IMR-90 (cell line): ENCODE measurements around the gene FSTL3. TPM values are rescaled to one million over a fixed set of nuclear protein-coding genes. Genes with fewer than 3 reads are reported as not detected.
A peak's percentile ranks its signal among the peaks of the same experiment; 100 is the strongest.

Source experiments
- ATAC-seq: fragments of 200-7000 bp; cut with Tn5 transposase; 2 replicates; pipeline ENCODE4 v1.9.1; 2020; ENCODE audit warnings: low read depth, mild to moderate bottlenecking, moderate library complexity
- BruUV-seq: library from RNA; stranded (reverse); fragments of 400-500 nt; replicated peaks from 2 replicates; lab custom pipeline; 2021; lab: Mats Ljungman, UMichigan
- CTCF ChIA-PET: fragments of 300-600 bp; formaldehyde crosslinking; extraction: SDS; loops from one replicate; lab custom pipeline; 2021; ENCODE audit warnings: antibody characterized with exemption; lab: Yijun Ruan, JAX
- POLR2A ChIA-PET: fragments of 300-600 bp; sonication (Branson Sonifier 250); formaldehyde crosslinking; loops from one replicate; lab custom pipeline; 2022; ENCODE audit warnings: antibody characterized with exemption; ENCODE audit not compliant: unreplicated experiment; lab: Charles Lee
- DNase-seq: peaks from one replicate; pipeline ENCODE4 v3.0.0; 2013
- H2AFZ ChIP-seq: replicated peaks from 2 replicates; pipeline ENCODE3; 2013; ENCODE audit warnings: low read length, mild to moderate bottlenecking; ENCODE audit not compliant: poor library complexity
- H2AK5ac ChIP-seq: 2 replicates; pipeline ENCODE4 v1.6.1; 2013; ENCODE audit warnings: low read depth, low read length, inconsistent platforms
- H2AK9ac ChIP-seq: replicated peaks from 2 replicates; pipeline ENCODE3; 2013; ENCODE audit warnings: mild to moderate bottlenecking, low read depth, low read length, moderate library complexity; ENCODE audit not compliant: poor library complexity
- H2BK120ac ChIP-seq: 2 replicates; pipeline ENCODE4 v1.6.1; 2013; ENCODE audit warnings: low read depth, low read length, inconsistent platforms
- H2BK15ac ChIP-seq: 3 replicates; pipeline ENCODE4 v1.6.1; 2013; ENCODE audit warnings: low read depth, low read length, inconsistent platforms
- H2BK20ac ChIP-seq: 2 replicates; pipeline ENCODE4 v1.6.1; 2013; ENCODE audit warnings: low read depth, mild to moderate bottlenecking, inconsistent platforms, low read length, moderate library complexity
- H2BK5ac ChIP-seq: 2 replicates; pipeline ENCODE4 v1.6.1; 2013; ENCODE audit warnings: mild to moderate bottlenecking, low read depth, low read length, inconsistent platforms; ENCODE audit not compliant: poor library complexity, severe bottlenecking
- H3K14ac ChIP-seq: replicated peaks from 2 replicates; pipeline ENCODE4 v1.6.1; 2013; ENCODE audit warnings: low read depth, low read length, inconsistent platforms
- H3K18ac ChIP-seq: 2 replicates; pipeline ENCODE4 v1.6.1; 2013; ENCODE audit warnings: low read depth, low read length, control low read depth
- H3K23ac ChIP-seq: 2 replicates; pipeline ENCODE4 v1.6.1; 2013; ENCODE audit warnings: low read depth, low read length, inconsistent platforms
- H3K27ac ChIP-seq: 2 replicates; pipeline ENCODE4 v1.5.1; 2013; ENCODE audit warnings: mild to moderate bottlenecking, control low read depth, low read length; ENCODE audit not compliant: insufficient read depth
- H3K27me3 ChIP-seq: 2 replicates; pipeline ENCODE4 v1.6.1; 2013; ENCODE audit warnings: low read length; ENCODE audit not compliant: control insufficient read depth, insufficient read depth
- H3K36me3 ChIP-seq: 2 replicates; pipeline ENCODE4 v1.6.1; 2013; ENCODE audit warnings: low read length, mixed read lengths; ENCODE audit not compliant: control insufficient read depth, insufficient read depth
- H3K4ac ChIP-seq: 2 replicates; pipeline ENCODE4 v1.6.1; 2013; ENCODE audit warnings: low read depth, low read length, inconsistent platforms
- H3K4me1 ChIP-seq: 2 replicates; pipeline ENCODE4 v1.6.1; 2013; ENCODE audit warnings: low read length, mixed read lengths; ENCODE audit not compliant: control insufficient read depth, insufficient read depth
- H3K4me2 ChIP-seq: 2 replicates; pipeline ENCODE4 v1.6.1; 2013; ENCODE audit warnings: low read depth, mild to moderate bottlenecking, control low read depth, low read length, moderate library complexity
- H3K4me3 ChIP-seq: 2 replicates; pipeline ENCODE4 v1.5.1; 2013; ENCODE audit warnings: low read depth, mild to moderate bottlenecking, control low read depth, low read length, moderate library complexity; ENCODE audit not compliant: insufficient read depth
- H3K56ac ChIP-seq: 2 replicates; pipeline ENCODE4 v1.6.1; 2013; ENCODE audit warnings: low read length, inconsistent platforms; ENCODE audit not compliant: insufficient read depth; ENCODE audit errors: extremely low read depth
- H3K79me1 ChIP-seq, 2 experiments: 2 replicates each; pipeline ENCODE4 v1.6.1; 2013; ENCODE audit warnings: low read length in 2 of 2, inconsistent platforms in 1 of 2, low read depth in 1 of 2
- H3K9ac ChIP-seq: 2 replicates; pipeline ENCODE4 v1.6.1; 2013; ENCODE audit warnings: low read depth, low read length, control low read depth
- H3K9me1 ChIP-seq: 2 replicates; pipeline ENCODE4 v1.6.1; 2013; ENCODE audit warnings: low read length, inconsistent platforms; ENCODE audit not compliant: insufficient read depth
- H3K9me3 ChIP-seq: 2 replicates; pipeline ENCODE4 v1.6.1; 2013; ENCODE audit warnings: low read length; ENCODE audit not compliant: control insufficient read depth, insufficient read depth
- H4K20me1 ChIP-seq: 2 replicates; pipeline ENCODE4 v1.6.1; 2013; ENCODE audit warnings: low read length, inconsistent platforms; ENCODE audit not compliant: insufficient read depth
- H4K5ac ChIP-seq: 2 replicates; pipeline ENCODE4 v1.6.1; 2013; ENCODE audit warnings: mild to moderate bottlenecking, low read depth, low read length, control low read depth
- H4K8ac ChIP-seq, 2 experiments: 2 replicates each; pipeline ENCODE4 v1.6.1; 2013; ENCODE audit warnings: low read depth in 2 of 2, low read length in 2 of 2, control low read depth in 1 of 2, inconsistent platforms in 1 of 2
- H4K91ac ChIP-seq: 2 replicates; pipeline ENCODE4 v1.6.1; 2013; ENCODE audit warnings: low read depth, low read length, inconsistent platforms; ENCODE audit not compliant: insufficient read depth
- FOS ChIP-seq: fragments of 150-350 bp; IDR thresholded peaks from 2 replicates; pipeline ENCODE4 v1.6.1; 2016; ENCODE audit warnings: low read depth, low read length
- RCOR1 ChIP-seq: IDR thresholded peaks from 2 replicates; pipeline ENCODE4 v1.6.1; 2012; ENCODE audit warnings: mild to moderate bottlenecking, low read length, improper control_type of control experiment; ENCODE audit not compliant: insufficient replicate concordance
- WGBS, 2 experiments: methylation state at CpG; one replicate each; pipeline versions ENCODE4 v1.1.5 to v1.1.7; 2013; ENCODE audit warnings: missing lambda C conversion rate in 2 of 2; ENCODE audit not compliant: insufficient read length in 1 of 2; ENCODE audit errors: extremely low coverage in 2 of 2; 5-methylcytosine and 5-hydroxymethylcytosine counted together
- dilution Hi-C: fragments of 300-500 bp; cut with HindIII; formaldehyde crosslinking; loops from one replicate; pipeline ENCODE4 v1.14.3; 2018; ENCODE audit warnings: low sequenced_read_pairs; ENCODE audit not compliant: unreplicated experiment
- in situ Hi-C: fragments of 300-500 bp; cut with MboI; formaldehyde crosslinking; loops from 3 replicates; pipeline ENCODE4 v1.14.3; 2019; ENCODE audit warnings: low sequenced_read_pairs, inconsistent platforms, mixed read lengths
- intact Hi-C: fragments of 100-400 bp; cut with micrococcal nuclease; formaldehyde crosslinking; loops from 2 replicates; pipeline ENCODE4 v1.10.0; 2022
- polyA plus RNA-seq, 3 experiments: library from polyadenylated mRNA; depleted of rRNA; stranded (reverse); fragments of >200 nt; gene quantifications; 2 replicates each; pipeline ENCODE4 v1.2.3, GENCODE V29; 2012; ENCODE audit warnings: low replicate concordance in 1 of 3
- total RNA-seq: library from RNA; depleted of rRNA; stranded (reverse); fragments of >200 nt; gene quantifications from 2 replicates; pipeline ENCODE4 v1.2.3, GENCODE V29; 2012
- TF ChIP-seq, protein P1 (sequence below): fragments of 150-350 bp; IDR thresholded peaks from 2 replicates; pipeline ENCODE4 v1.6.1; 2017; ENCODE audit warnings: mild to moderate bottlenecking, antibody characterized with exemption, low read length, low read depth
- TF ChIP-seq, protein P2 (sequence below): conservative IDR thresholded peaks from 2 replicates; pipeline ENCODE4 v1.5.1; 2012; ENCODE audit warnings: mild to moderate bottlenecking, low read depth, low read length, improper control_type of control experiment

Gene FSTL3
- total and polyA plus RNA-seq, 2 of the 4 experiments (the other 2 are of a cell fraction), result 32.3 to 76.9 TPM

DNA sequence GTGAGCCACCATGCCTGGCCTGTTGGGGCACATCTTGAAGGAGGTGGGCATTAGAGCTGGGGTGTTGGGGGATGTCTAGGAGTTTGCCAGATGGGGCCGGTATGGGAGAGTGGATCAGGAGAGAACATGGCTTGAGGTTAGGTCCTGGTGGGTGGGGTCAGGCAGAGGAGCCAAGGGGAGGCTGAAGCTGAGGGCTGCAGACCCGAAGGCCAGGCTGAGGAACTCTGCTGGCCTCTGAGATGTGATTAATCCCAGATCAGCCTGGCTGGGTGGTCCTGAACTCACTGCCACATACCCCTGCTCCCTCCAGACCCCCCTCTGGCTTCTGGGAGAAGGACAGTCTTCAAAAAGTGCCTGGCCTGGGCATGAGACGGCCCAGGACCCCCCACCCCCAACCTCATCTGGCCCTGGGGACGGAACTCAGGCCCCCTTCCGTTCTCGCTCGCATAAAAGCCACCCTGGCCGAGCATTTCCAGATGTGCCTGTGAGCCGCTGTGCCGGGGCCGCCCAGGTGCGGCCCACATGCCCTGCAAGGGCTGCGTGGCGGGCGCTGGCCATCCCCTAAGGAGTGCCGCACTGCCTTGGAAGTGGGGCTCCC is 2.7 kb downstream of the FSTL3 start:
- in situ Hi-C loops, result no loop called here
- no TSS peak for BruUV-seq
- intact Hi-C loops, result no loop called here

More for the DNA sequence above, 2.7 kb downstream of the FSTL3 start:
- Histone ChIP-seq H2BK120ac (no peak overlapping the region), H4K8ac (peak overlapping the region in 1 of 2 experiments; percentile 69; a peak in 1 of 4 replicates), H3K9ac (peak overlapping the region; percentile 62), H3K9me3 (no peaks in the 10 kb centered on the region), H3K4me2 (peak overlapping the region; percentile 52), H4K5ac (no peak overlapping the region), H3K4ac (no peak overlapping the region; the same call in 1 of the 2 replicates), H3K56ac (no peak overlapping the region), H3K14ac (no peak overlapping the region), H3K4me1 (peaks cover 18% of the 10 kb centered on the region), H3K79me1 (peaks cover 13 to 51% of the 10 kb centered on the region in 2 experiments; a peak in 3 of 4 replicates), H2AFZ (peak overlapping the region; percentile 19), H3K18ac (no peak overlapping the region), H3K4me3 (no peak overlapping the region), H4K91ac (no peak overlapping the region), H2BK15ac (no peak overlapping the region), H2AK9ac (peak overlapping the region; percentile 96), H3K23ac (peak overlapping the region; percentile 46; the same call in 1 of the 2 replicates), H3K27me3 (no peaks in the 10 kb centered on the region), H3K27ac (peak overlapping the region; percentile 78; the same call in 1 of the 2 replicates), H3K36me3 (peaks cover 2% of the 10 kb centered on the region; the same call in 1 of the 2 replicates), H2AK5ac (peak overlapping the region; percentile 61; the same call in 1 of the 2 replicates), H2BK5ac (no peak overlapping the region), H3K9me1 (peaks cover 12% of the 10 kb centered on the region), H4K20me1 (peaks cover 18% of the 10 kb centered on the region), H2BK20ac (no peak overlapping the region)
- TF ChIP-seq, protein P1, sequence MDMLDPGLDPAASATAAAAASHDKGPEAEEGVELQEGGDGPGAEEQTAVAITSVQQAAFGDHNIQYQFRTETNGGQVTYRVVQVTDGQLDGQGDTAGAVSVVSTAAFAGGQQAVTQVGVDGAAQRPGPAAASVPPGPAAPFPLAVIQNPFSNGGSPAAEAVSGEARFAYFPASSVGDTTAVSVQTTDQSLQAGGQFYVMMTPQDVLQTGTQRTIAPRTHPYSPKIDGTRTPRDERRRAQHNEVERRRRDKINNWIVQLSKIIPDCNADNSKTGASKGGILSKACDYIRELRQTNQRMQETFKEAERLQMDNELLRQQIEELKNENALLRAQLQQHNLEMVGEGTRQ, result no peak
- TF ChIP-seq RCOR1 (no peak), FOS (no peak)
- TF ChIP-seq, protein P2, sequence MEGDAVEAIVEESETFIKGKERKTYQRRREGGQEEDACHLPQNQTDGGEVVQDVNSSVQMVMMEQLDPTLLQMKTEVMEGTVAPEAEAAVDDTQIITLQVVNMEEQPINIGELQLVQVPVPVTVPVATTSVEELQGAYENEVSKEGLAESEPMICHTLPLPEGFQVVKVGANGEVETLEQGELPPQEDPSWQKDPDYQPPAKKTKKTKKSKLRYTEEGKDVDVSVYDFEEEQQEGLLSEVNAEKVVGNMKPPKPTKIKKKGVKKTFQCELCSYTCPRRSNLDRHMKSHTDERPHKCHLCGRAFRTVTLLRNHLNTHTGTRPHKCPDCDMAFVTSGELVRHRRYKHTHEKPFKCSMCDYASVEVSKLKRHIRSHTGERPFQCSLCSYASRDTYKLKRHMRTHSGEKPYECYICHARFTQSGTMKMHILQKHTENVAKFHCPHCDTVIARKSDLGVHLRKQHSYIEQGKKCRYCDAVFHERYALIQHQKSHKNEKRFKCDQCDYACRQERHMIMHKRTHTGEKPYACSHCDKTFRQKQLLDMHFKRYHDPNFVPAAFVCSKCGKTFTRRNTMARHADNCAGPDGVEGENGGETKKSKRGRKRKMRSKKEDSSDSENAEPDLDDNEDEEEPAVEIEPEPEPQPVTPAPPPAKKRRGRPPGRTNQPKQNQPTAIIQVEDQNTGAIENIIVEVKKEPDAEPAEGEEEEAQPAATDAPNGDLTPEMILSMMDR, result no peak
- WGBS, 2 experiments, result 87% methylated on average over 9 of the region's 16 CpGs; no CpG with 5 or more reads in 1 of the 2 experiments
- dilution Hi-C loops, result no loop called here
- ChIA-PET POLR2A (no interaction called here), CTCF (no interaction called here)
- no peak for DNase-seq
- ATAC-seq, result no peak
